Measurements from ENCODE around the gene IRGC.

The IRGC gene

GRCh38 chr19:43682824-43683661, 32.8 kb upstream of the IRGC start:
- H2AFZ ChIP-seq (ENCODE audit: low read depth, low read length, severe bottlenecking), result no peak overlapping the region
- TF ChIP-seq CTCF (IDR thresholded peaks at IDR 0.05; ENCODE audit: insufficient read depth, low read length, poor library complexity, severe bottlenecking) (no peak), EZH2phosphoT487 (conservative IDR thresholded peaks at IDR 0.05; ENCODE audit: low read length) (no peak)

GRCh38 chr19:43683905-43684304, 32.0 kb upstream of the IRGC start:
- Histone ChIP-seq H3K79me2 (ENCODE audit: insufficient read depth, low read length) (no peaks in the 10 kb centered on the region), H3K36me3 (ENCODE audit: low read length) (no peaks in the 10 kb centered on the region), H2AFZ (ENCODE audit: low read depth, low read length, severe bottlenecking) (no peak overlapping the region), H3K9ac (ENCODE audit: low read length) (no peak overlapping the region), H3F3A (ENCODE audit: insufficient read depth) (no peaks in the 10 kb centered on the region), H3K4me3 (ENCODE audit: insufficient read depth, low read length, poor library complexity, severe bottlenecking) (no peak overlapping the region), H3K27me3 (ENCODE audit: low read length) (no peaks in the 10 kb centered on the region), H3K9me3 (ENCODE audit: insufficient read depth, low read length) (no peaks in the 10 kb centered on the region), H3K27ac (ENCODE audit: low read depth, low read length) (no peak overlapping the region), H4K20me1 (ENCODE audit: low read depth, low read length) (no peaks in the 10 kb centered on the region), H3K4me2 (ENCODE audit: low read depth, low read length, poor library complexity, severe bottlenecking) (no peak overlapping the region), H3K9me2 (replicated peaks; ENCODE audit: insufficient read depth, low read length) (no peaks in the 10 kb centered on the region)
- TF ChIP-seq CTCF (IDR thresholded peaks at IDR 0.05; ENCODE audit: insufficient read depth, low read length, poor library complexity, severe bottlenecking) (no peak), EZH2phosphoT487 (conservative IDR thresholded peaks at IDR 0.05; ENCODE audit: low read length) (no peak)

More at GRCh38 chr19:43682824-43683661, 32.8 kb upstream of the IRGC start:
- H3K27ac ChIP-seq (ENCODE audit: low read depth, low read length), result no peak overlapping the region
- no peak overlapping the region for H3K4me2 ChIP-seq (ENCODE audit: low read depth, low read length, poor library complexity, severe bottlenecking)
- no peak overlapping the region for H3K9ac ChIP-seq (ENCODE audit: low read length)
- H3K9me3 ChIP-seq (ENCODE audit: insufficient read depth, low read length), result no peaks in the 10 kb centered on the region
- H3K4me3 ChIP-seq (ENCODE audit: insufficient read depth, low read length, poor library complexity, severe bottlenecking), result no peak overlapping the region
- no peaks in the 10 kb centered on the region for H3K36me3 ChIP-seq (ENCODE audit: low read length)
- H3F3A ChIP-seq (ENCODE audit: insufficient read depth), result no peaks in the 10 kb centered on the region
- H3K27me3 ChIP-seq (ENCODE audit: low read length), result no peaks in the 10 kb centered on the region
- H4K20me1 ChIP-seq (ENCODE audit: low read depth, low read length), result no peaks in the 10 kb centered on the region
- H3K79me2 ChIP-seq (ENCODE audit: insufficient read depth, low read length), result no peaks in the 10 kb centered on the region
- no peaks in the 10 kb centered on the region for H3K9me2 ChIP-seq (replicated peaks; ENCODE audit: insufficient read depth, low read length)

- Histone ChIP-seq H3K79me2 (ENCODE audit: insufficient read depth, low read length) (no peaks in the 10 kb centered on the region), H4K20me1 (ENCODE audit: low read depth, low read length) (no peaks in the 10 kb centered on the region), H3K27ac (ENCODE audit: low read depth, low read length) (no peak overlapping the region), H3K36me3 (ENCODE audit: low read length) (no peaks in the 10 kb centered on the region), H3K27me3 (ENCODE audit: low read length) (no peaks in the 10 kb centered on the region), H3K4me3 (ENCODE audit: insufficient read depth, low read length, poor library complexity, severe bottlenecking) (no peak overlapping the region), H3F3A (ENCODE audit: insufficient read depth) (no peaks in the 10 kb centered on the region), H3K4me2 (ENCODE audit: low read depth, low read length, poor library complexity, severe bottlenecking) (no peak overlapping the region), H3K9me3 (ENCODE audit: insufficient read depth, low read length) (no peaks in the 10 kb centered on the region), H3K9ac (ENCODE audit: low read length) (no peak overlapping the region), H3K9me2 (replicated peaks; ENCODE audit: insufficient read depth, low read length) (no peaks in the 10 kb centered on the region), H2AFZ (ENCODE audit: low read depth, low read length, severe bottlenecking) (no peak overlapping the region)
- TF ChIP-seq EZH2phosphoT487 (conservative IDR thresholded peaks at IDR 0.05; ENCODE audit: low read length), result no peak
- no peak for TF ChIP-seq CTCF (IDR thresholded peaks at IDR 0.05; ENCODE audit: insufficient read depth, low read length, poor library complexity, severe bottlenecking)
Observed at GRCh38 chr19:43684326-43684725, 31.6 kb upstream of the IRGC start.

Data from SU-DHL-6 (cell line).